Activated effector memory CD4-positive, alpha-beta T cell treated with anti-CD3 and anti-CD28 coated beads, Interleukin-2, amount 50 U/mL, for 16 hours (primary cell): ENCODE data around the gene LAMA3.
A peak's percentile ranks its signal among the peaks of the same experiment; 100 is the strongest.

Experiments used
- DNase-seq: peaks from one replicate; pipeline ENCODE4 v3.0.0-alpha.2; 2020

The LAMA3 gene

GRCh38 chr18:23977719-23978483 is 288.6 kb downstream of the LAMA3 start:
- DNase-seq: no peak

- no peak for DNase-seq
Measured at GRCh38 chr18:23981369-23981980, 292.2 kb downstream of the LAMA3 start.

GRCh38 chr18:23982155-23983079 is 293.2 kb downstream of the LAMA3 start:
- no peak for DNase-seq

- DNase-seq: no peak
Measured at GRCh38 chr18:23983112-23983511, 293.9 kb downstream of the LAMA3 start.

- DNase-seq: no peak
Measured at GRCh38 chr18:23986600-23987359, 297.5 kb downstream of the LAMA3 start.

- no peak for DNase-seq
Measured at GRCh38 chr18:23990474-23991410, 301.5 kb downstream of the LAMA3 start.

- DNase-seq: peak; percentile 82
Measured at GRCh38 chr18:23992089-23992940, 303.1 kb downstream of the LAMA3 start.

GRCh38 chr18:23992941-23993280 is 303.7 kb downstream of the LAMA3 start:
- DNase-seq: no peak

GRCh38 chr18:23994361-23994902 is 305.2 kb downstream of the LAMA3 start:
- peak; percentile 81 for DNase-seq

- no peak for DNase-seq
Measured at GRCh38 chr18:23995180-23995579, 305.9 kb downstream of the LAMA3 start.

- DNase-seq: no peak
Measured at GRCh38 chr18:23998018-23998417, 308.8 kb downstream of the LAMA3 start.

- no peak for DNase-seq
Measured at GRCh38 chr18:23998820-23999219, 309.6 kb downstream of the LAMA3 start.

GRCh38 chr18:24000613-24001490 is 311.6 kb downstream of the LAMA3 start:
- peak; percentile 76 for DNase-seq

GRCh38 chr18:24002479-24002878 is 313.2 kb downstream of the LAMA3 start:
- no peak for DNase-seq

GRCh38 chr18:24003288-24003687 is 314.0 kb downstream of the LAMA3 start:
- DNase-seq: no peak

- no peak for DNase-seq
Measured at GRCh38 chr18:24003903-24004640, 314.8 kb downstream of the LAMA3 start.
